ENCODE data around the gene ZBTB20. TPM values are rescaled to one million over a fixed set of nuclear protein-coding genes. Genes with fewer than 3 reads are reported as not detected.

ZBTB20 gene
- total RNA-seq, 2 experiments from 2014 or later: 5.1 to 5.3 TPM

- no peak for DNase-seq
- Mint-ChIP-seq H3K36me3 (ENCODE audit: low read depth) (peaks cover 1% of the 10 kb centered on the region), H3K27ac (no peak overlapping the region), H3K27me3 (no peaks in the 10 kb centered on the region), H3K4me1 (ENCODE audit: low read depth) (peaks cover 4% of the 10 kb centered on the region), H3K9me3 (no peaks in the 10 kb centered on the region), H3K4me3 (no peak overlapping the region)
- CTCF ChIA-PET: no interaction called here
- no peak for ATAC-seq
- intact Hi-C loops (cut with micrococcal nuclease): no loop called here
- POLR2A ChIA-PET: no interaction called here
- TF ChIP-seq CTCF (IDR thresholded peaks at IDR 0.05): no peak
These were observed 416.7 kb downstream of the ZBTB20 start for GRCh38 chr3:114730397-114730796.

GRCh38 chr3:114727373-114727772 is 419.7 kb downstream of the ZBTB20 start:
- Mint-ChIP-seq H3K9me3 (no peaks in the 10 kb centered on the region), H3K27ac (no peak overlapping the region), H3K36me3 (ENCODE audit: low read depth) (peaks cover 1% of the 10 kb centered on the region), H3K27me3 (no peaks in the 10 kb centered on the region), H3K4me3 (no peak overlapping the region), H3K4me1 (ENCODE audit: low read depth) (peaks cover 5% of the 10 kb centered on the region)
- TF ChIP-seq CTCF (IDR thresholded peaks at IDR 0.05): no peak
- POLR2A ChIA-PET: no interaction called here
- CTCF ChIA-PET: interaction anchor here (0.7 kb wide), 1 partner anchor 76 kb away, joined by 3 read pairs; no protein-coding TSS in a partner anchor
- intact Hi-C loops (cut with micrococcal nuclease): no loop called here
- ATAC-seq (no peak), DNase-seq (no peak)

GRCh38 chr3:114725966-114726365 is 421.1 kb downstream of the ZBTB20 start:
- DNase-seq (no peak), ATAC-seq (no peak)
- peaks cover 1% of the 10 kb centered on the region for H3K36me3 Mint-ChIP-seq (ENCODE audit: low read depth)
- peaks cover 17% of the 10 kb centered on the region for H3K4me1 Mint-ChIP-seq (ENCODE audit: low read depth)
- ChIA-PET POLR2A (no interaction called here), CTCF (no interaction called here)
- no peak overlapping the region for H3K27ac Mint-ChIP-seq
- TF ChIP-seq CTCF (IDR thresholded peaks at IDR 0.05): no peak
- H3K4me3 Mint-ChIP-seq: no peak overlapping the region
- H3K9me3 Mint-ChIP-seq: no peaks in the 10 kb centered on the region
- H3K27me3 Mint-ChIP-seq: no peaks in the 10 kb centered on the region
- intact Hi-C loops (cut with micrococcal nuclease): no loop called here

- ChIA-PET POLR2A (no interaction called here), CTCF (interaction anchor here (1.3 kb wide), 1 partner anchor 431 kb away, joined by 3 read pairs; no protein-coding TSS in a partner anchor)
- Mint-ChIP-seq H3K4me1 (ENCODE audit: low read depth) (peaks cover 26% of the 10 kb centered on the region), H3K36me3 (ENCODE audit: low read depth) (peaks cover 1% of the 10 kb centered on the region), H3K9me3 (no peaks in the 10 kb centered on the region), H3K27me3 (no peaks in the 10 kb centered on the region), H3K4me3 (no peak overlapping the region), H3K27ac (no peak overlapping the region)
- no peak for DNase-seq
- intact Hi-C loops (cut with micrococcal nuclease): no loop called here
- ATAC-seq: no peak
- no peak for TF ChIP-seq CTCF (IDR thresholded peaks at IDR 0.05)
These were observed 424.6 kb downstream of the ZBTB20 start for GRCh38 chr3:114722530-114722929.

GRCh38 chr3:114721864-114722263 is 425.2 kb downstream of the ZBTB20 start:
- H3K27ac Mint-ChIP-seq: peak overlapping the region; percentile 10
- POLR2A ChIA-PET: no interaction called here
- TF ChIP-seq CTCF (IDR thresholded peaks at IDR 0.05): no peak

More at GRCh38 chr3:114721864-114722263, 425.2 kb downstream of the ZBTB20 start:
- Mint-ChIP-seq H3K9me3 (no peaks in the 10 kb centered on the region), H3K4me1 (ENCODE audit: low read depth) (peaks cover 31% of the 10 kb centered on the region), H3K36me3 (ENCODE audit: low read depth) (peaks cover 1% of the 10 kb centered on the region), H3K4me3 (no peak overlapping the region), H3K27me3 (no peaks in the 10 kb centered on the region)
- ATAC-seq: peak; percentile 92
- intact Hi-C loops (cut with micrococcal nuclease): no loop called here
- CTCF ChIA-PET: no interaction called here
- DNase-seq: no peak

Measured in activated CD8-positive, alpha-beta T cell treated with anti-CD3 and anti-CD28 coated beads for 36 hours (primary cell).